ENCODE results near the gene GPX5.

The GPX5 gene

GRCh38 chr6:28486533-28486932, 39.1 kb upstream of the GPX5 start (continued):
- TF ChIP-seq ZNF426 (tag by site-specific recombination; IDR thresholded peaks at IDR 0.05) (no peak), SCRT2 (tag by site-specific recombination; IDR thresholded peaks at IDR 0.05) (no peak), GLI4 (tag by site-specific recombination; IDR thresholded peaks at IDR 0.05) (no peak), ZNF362 (tag by site-specific recombination; IDR thresholded peaks at IDR 0.05) (no peak), ZNF777 (tag by site-specific recombination; IDR thresholded peaks at IDR 0.05; ENCODE audit: borderline replicate concordance) (no peak), SCRT1 (tag by site-specific recombination; IDR thresholded peaks at IDR 0.05; ENCODE audit: borderline replicate concordance) (no peak), HOXD13 (CRISPR knock-in tag; IDR thresholded peaks at IDR 0.05; ENCODE audit: borderline replicate concordance) (no peak), KLF8 (tag by site-specific recombination; IDR thresholded peaks at IDR 0.05) (no peak), ZEB2 (tag by site-specific recombination; IDR thresholded peaks at IDR 0.05) (no peak), ZNF391 (tag by site-specific recombination; IDR thresholded peaks at IDR 0.05; ENCODE audit: borderline replicate concordance, low read depth) (no peak)

- ChIA-PET POLR2A (interaction anchor here (0.5 kb wide), 1 partner anchor 585 kb away, joined by 3 read pairs; no protein-coding TSS in a partner anchor), CTCF (interaction anchor here (0.7 to 1.4 kb wide), 2 partner anchors 8 to 10 kb away, joined by 4 to 5 read pairs; no protein-coding TSS in a partner anchor)
- TF ChIP-seq SCRT2 (tag by site-specific recombination; IDR thresholded peaks at IDR 0.05) = no peak
- peak; percentile 56; the same call in 1 of the 2 replicates for TF ChIP-seq ATF2 (tag by site-specific recombination; IDR thresholded peaks at IDR 0.05; ENCODE audit: low read depth)
- Histone ChIP-seq H3K4me3 (ENCODE audit: low read depth, low read length) (no peak overlapping the region), H3K4me1 (ENCODE audit: control insufficient read depth, insufficient read depth, low read length) (no peaks in the 10 kb centered on the region), H3K36me3 (ENCODE audit: control insufficient read depth in 2 of 2, insufficient read depth in 1 of 2, low read length in 2 of 2) (no peaks in the 10 kb centered on the region), H3K9me3 (ENCODE audit: control insufficient read depth, insufficient read depth, low read depth, low read length) (no peaks in the 10 kb centered on the region), H3K27ac (ENCODE audit: extremely low read depth, low read depth, low read length) (no peak overlapping the region)
These were observed 38.5 kb upstream of the GPX5 start for GRCh38 chr6:28486988-28487742.

GRCh38 chr6:28488916-28489365, 36.7 kb upstream of the GPX5 start:
- ChIA-PET POLR2A (interaction anchor here (0.6 to 1.8 kb wide), 12 partner anchors 14 to 651 kb away, joined by 3 to 7 read pairs (median 4); partner anchors contain the start of genes PGBD1, ZKSCAN8 and ZSCAN23), CTCF (interaction anchor here (0.6 to 0.8 kb wide), 4 partner anchors 49 to 496 kb away, joined by 3 read pairs; no protein-coding TSS in a partner anchor)
- Histone ChIP-seq H3K9me3 (ENCODE audit: control insufficient read depth, insufficient read depth, low read depth, low read length) (no peaks in the 10 kb centered on the region), H3K36me3 (ENCODE audit: control insufficient read depth in 2 of 2, insufficient read depth in 1 of 2, low read length in 2 of 2) (no peaks in the 10 kb centered on the region), H3K4me3 (ENCODE audit: low read depth, low read length) (no peak overlapping the region), H3K4me1 (ENCODE audit: control insufficient read depth, insufficient read depth, low read length) (no peaks in the 10 kb centered on the region), H3K27ac (ENCODE audit: extremely low read depth, low read depth, low read length) (no peak overlapping the region)
- no peak for TF ChIP-seq ZFHX2 (tag by site-specific recombination; conservative IDR thresholded peaks at IDR 0.05)
- no peak for TF ChIP-seq GFI1B (tag by site-specific recombination; IDR thresholded peaks at IDR 0.05)
- no peak for TF ChIP-seq HIC1 (tag by site-specific recombination; IDR thresholded peaks at IDR 0.05)
- peak; percentile 99 for TF ChIP-seq ZNF664 (tag by site-specific recombination; IDR thresholded peaks at IDR 0.05)
- peak; percentile 84; the same call in 1 of the 2 replicates for TF ChIP-seq ZNF626 (tag by site-specific recombination; IDR thresholded peaks at IDR 0.05)
- no peak for TF ChIP-seq ZNF658 (tag by site-specific recombination; IDR thresholded peaks at IDR 0.05)
- TF ChIP-seq ZNF621 (tag by site-specific recombination; IDR thresholded peaks at IDR 0.05) = no peak
- no peak for TF ChIP-seq ZSCAN16 (tag by site-specific recombination; IDR thresholded peaks at IDR 0.05)
- TF ChIP-seq ZNF335 (tag by site-specific recombination; conservative IDR thresholded peaks at IDR 0.05) = peak; percentile 92
- TF ChIP-seq BCL11A (tag by site-specific recombination; IDR thresholded peaks at IDR 0.05; ENCODE audit: low read depth) = no peak
- TF ChIP-seq ZNF341 (tag by site-specific recombination; IDR thresholded peaks at IDR 0.05; ENCODE audit: low read depth) = no peak
- peak; percentile 74 for TF ChIP-seq ZNF2 (tag by site-specific recombination; IDR thresholded peaks at IDR 0.05)
- TF ChIP-seq KLF10 (tag by site-specific recombination; IDR thresholded peaks at IDR 0.05) = 0 out of 2 replicates have a peak, but pooled peaks have one; percentile 35
- no peak for TF ChIP-seq ZNF311 (tag by site-specific recombination; IDR thresholded peaks at IDR 0.05; ENCODE audit: borderline replicate concordance)
- no peak for TF ChIP-seq HOXD13 (CRISPR knock-in tag; IDR thresholded peaks at IDR 0.05; ENCODE audit: borderline replicate concordance)
- peak; percentile 68 for TF ChIP-seq ZBTB17 (tag by site-specific recombination; IDR thresholded peaks at IDR 0.05)
- no peak for TF ChIP-seq ZNF707 (tag by site-specific recombination; IDR thresholded peaks at IDR 0.05)

All from HEK293 (cell line).